Neural cell (in vitro differentiated cells): Measurements from ENCODE around the gene MTOR.

Source experiments
- CTCF ChIP-seq: fragments of 450-650 bp; IDR thresholded peaks from 2 replicates; pipeline ENCODE4 v1.5.1; 2014; ENCODE audit warnings: antibody characterized with exemption, mild to moderate bottlenecking, moderate library complexity; ENCODE audit not compliant: poor library complexity, severe bottlenecking
- EP300 ChIP-seq: fragments of 450-650 bp; conservative IDR thresholded peaks from 2 replicates; pipeline ENCODE4 v1.6.1; 2014; ENCODE audit warnings: antibody characterized with exemption, mild to moderate bottlenecking, moderate library complexity; ENCODE audit not compliant: poor library complexity, severe bottlenecking
- EZH2 ChIP-seq: fragments of 200-600, 300-800 bp; shearing (Covaris generic), sonication (generic); IDR thresholded peaks from 2 replicates; pipeline ENCODE4 v1.6.1; 2014; ENCODE audit warnings: antibody characterized with exemption, low read length, borderline replicate concordance, mild to moderate bottlenecking; ENCODE audit not compliant: insufficient read depth, poor library complexity, severe bottlenecking
- POLR2AphosphoS5 ChIP-seq: IDR thresholded peaks from 2 replicates; pipeline ENCODE4 v1.6.1; 2012
- RAD21 ChIP-seq: fragments of 450-650 bp; conservative IDR thresholded peaks from 2 replicates; pipeline ENCODE4 v1.6.1; 2014; ENCODE audit warnings: antibody characterized with exemption, mild to moderate bottlenecking, moderate library complexity
- REST ChIP-seq: IDR thresholded peaks from 2 replicates; pipeline ENCODE4 v1.6.1; 2012; ENCODE audit warnings: borderline replicate concordance
- SMC3 ChIP-seq: fragments of 450-650 bp; conservative IDR thresholded peaks from 2 replicates; pipeline ENCODE4 v1.6.1; 2014; ENCODE audit warnings: antibody characterized with exemption, mild to moderate bottlenecking, moderate library complexity; ENCODE audit not compliant: poor library complexity

DNA sequence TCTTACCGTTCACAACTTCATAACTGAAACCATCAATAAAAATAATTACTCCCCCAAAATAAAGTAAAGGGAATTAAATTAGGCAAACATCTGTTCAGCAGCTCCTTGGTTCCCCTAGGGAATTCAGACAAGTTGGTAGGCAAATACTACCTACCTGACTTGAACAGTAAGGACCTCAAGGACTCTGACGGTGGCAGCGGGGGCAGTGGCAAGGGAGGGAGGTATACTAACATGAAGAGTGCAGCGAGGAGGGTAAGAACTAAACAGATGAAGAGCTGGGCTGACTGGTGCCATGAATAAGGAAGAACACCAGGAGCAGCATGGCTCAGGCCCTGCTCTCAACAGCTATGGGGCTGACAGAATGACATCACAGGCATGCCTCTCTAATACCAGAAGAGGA is 33.1 kb downstream of the MTOR start:
- TF ChIP-seq CTCF = no peak
- TF ChIP-seq POLR2AphosphoS5 = no peak
- TF ChIP-seq REST = no peak
- TF ChIP-seq EZH2 = no peak
- no peak for TF ChIP-seq EP300
- TF ChIP-seq RAD21 = no peak
- no peak for TF ChIP-seq SMC3
